Caco-2 (cell line): ENCODE results near the gene MYO10. TPM values are rescaled to one million over a fixed set of nuclear protein-coding genes. Genes with fewer than 3 reads are reported as not detected.

Experiments
- BruUV-seq: library from RNA; stranded (reverse); fragments of 400-500 nt; replicated peaks from 2 replicates; lab custom pipeline; 2021; lab: Mats Ljungman, UMichigan
- CTCF ChIA-PET: fragments of 300-600 bp; sonication (Branson Sonifier 250); formaldehyde crosslinking; loops from one replicate; lab custom pipeline; 2022; ENCODE audit warnings: antibody characterized with exemption; lab: Charles Lee
- POLR2A ChIA-PET: fragments of 300-600 bp; sonication (Branson Sonifier 250); formaldehyde crosslinking; loops from one replicate; lab custom pipeline; 2022; ENCODE audit warnings: antibody characterized with exemption; lab: Charles Lee
- DNase-seq, 2 experiments: peaks; one replicate each; pipeline versions ENCODE4 v3.0.0 to v3.0.0-alpha.2; 2020 to 2022
- H3K27me3 ChIP-seq: replicated peaks from 2 replicates; pipeline ENCODE4 v1.6.0; 2011; ENCODE audit warnings: low read length; ENCODE audit not compliant: control insufficient read depth, insufficient read depth
- H3K36me3 ChIP-seq: 2 replicates; pipeline ENCODE4 v1.5.1; 2011; ENCODE audit warnings: low read length; ENCODE audit not compliant: control insufficient read depth, insufficient read depth
- H3K4me1 ChIP-seq: fragments of 250-450 bp; sonication (Bioruptor Pico); 2 replicates; pipeline ENCODE4 v1.5.1; 2020; ENCODE audit warnings: mild to moderate bottlenecking
- H3K4me3 ChIP-seq: 2 replicates; pipeline ENCODE4 v1.5.1; 2011; ENCODE audit warnings: low read depth, mild to moderate bottlenecking, control low read depth, low read length
- H3K9me3 ChIP-seq: fragments of 250-450 bp; sonication (Bioruptor Pico); 2 replicates; pipeline ENCODE4 v1.5.1; 2020; ENCODE audit warnings: mild to moderate bottlenecking, moderate library complexity
- H3K27ac Mint-ChIP-seq: one replicate; pipeline ENCODE4 v1.8.0; 2022; ENCODE audit warnings: mixed read lengths; ENCODE audit not compliant: unreplicated experiment
- H3K27me3 Mint-ChIP-seq: one replicate; pipeline ENCODE4 v1.8.0; 2022; ENCODE audit warnings: mixed read lengths; ENCODE audit not compliant: insufficient read depth, unreplicated experiment
- H3K36me3 Mint-ChIP-seq: one replicate; pipeline ENCODE4 v1.8.0; 2022; ENCODE audit warnings: mild to moderate bottlenecking, mixed read lengths; ENCODE audit not compliant: insufficient read depth, unreplicated experiment
- H3K4me1 Mint-ChIP-seq: one replicate; pipeline ENCODE4 v1.8.0; 2022; ENCODE audit warnings: low read depth, mixed read lengths; ENCODE audit not compliant: unreplicated experiment
- H3K4me3 Mint-ChIP-seq: one replicate; pipeline ENCODE4 v1.8.0; 2022; ENCODE audit warnings: mild to moderate bottlenecking, moderate library complexity, mixed read lengths; ENCODE audit not compliant: unreplicated experiment
- H3K9me3 Mint-ChIP-seq: one replicate; pipeline ENCODE4 v1.8.0; 2022; ENCODE audit warnings: mixed read lengths; ENCODE audit not compliant: unreplicated experiment
- intact Hi-C: fragments of 100-400 bp; cut with micrococcal nuclease; formaldehyde crosslinking; loops from one replicate; pipeline ENCODE4 v1.10.0; 2022; ENCODE audit not compliant: unreplicated experiment
- total RNA-seq: library from RNA; stranded (reverse); gene quantifications from 2 replicates; pipeline ENCODE4 v1.2.3, GENCODE V29; 2022
- TF ChIP-seq, protein P1 (sequence below), 2 experiments: fragments of 200-600 bp in 1 of 2; IDR thresholded peaks; 1 replicate in 1 of 2; 2 replicates in 1 of 2; pipeline versions ENCODE4 v1.5.1 to v1.8.0; 2011 to 2022; ENCODE audit warnings: antibody characterized with exemption in 1 of 2, control low read depth in 1 of 2, inconsistent platforms in 1 of 2, low read depth in 1 of 2, low read length in 1 of 2, mild to moderate bottlenecking in 1 of 2, moderate library complexity in 1 of 2; ENCODE audit not compliant: insufficient read depth in 1 of 2, severe bottlenecking in 1 of 2, unreplicated experiment in 1 of 2

MYO10 gene
- total RNA-seq, 1 experiment from 2014 or later: 67.6 TPM

GRCh38 chr5:16937503-16938161 is 1.5 kb upstream of the MYO10 start:
- ChIA-PET POLR2A (interaction anchor here (0.6 to 0.7 kb wide), 2 partner anchors 150 to 240 kb away, joined by 5 to 10 read pairs; no protein-coding TSS in a partner anchor), CTCF (no interaction called here)
- no peaks in the 10 kb centered on the region for H3K36me3 ChIP-seq
- Mint-ChIP-seq H3K9me3 (no peaks in the 10 kb centered on the region), H3K27ac (peak overlapping the region; percentile 86), H3K4me3 (peak overlapping the region; percentile 90), H3K36me3 (peaks cover 19% of the 10 kb centered on the region), H3K4me1 (peaks cover 14% of the 10 kb centered on the region), H3K27me3 (no peaks in the 10 kb centered on the region)
- peak overlapping the region; percentile 68 for H3K4me3 ChIP-seq
- BruUV-seq: no TSS peak
- peaks cover 18% of the 10 kb centered on the region for H3K4me1 ChIP-seq
- H3K9me3 ChIP-seq: no peaks in the 10 kb centered on the region
- intact Hi-C loops: loop anchor here (5.0 kb wide), 2 partner anchors 60 to 140 kb away; no protein-coding TSS in a partner anchor
- no peaks in the 10 kb centered on the region for H3K27me3 ChIP-seq
- DNase-seq: no peak
- TF ChIP-seq, protein P1, sequence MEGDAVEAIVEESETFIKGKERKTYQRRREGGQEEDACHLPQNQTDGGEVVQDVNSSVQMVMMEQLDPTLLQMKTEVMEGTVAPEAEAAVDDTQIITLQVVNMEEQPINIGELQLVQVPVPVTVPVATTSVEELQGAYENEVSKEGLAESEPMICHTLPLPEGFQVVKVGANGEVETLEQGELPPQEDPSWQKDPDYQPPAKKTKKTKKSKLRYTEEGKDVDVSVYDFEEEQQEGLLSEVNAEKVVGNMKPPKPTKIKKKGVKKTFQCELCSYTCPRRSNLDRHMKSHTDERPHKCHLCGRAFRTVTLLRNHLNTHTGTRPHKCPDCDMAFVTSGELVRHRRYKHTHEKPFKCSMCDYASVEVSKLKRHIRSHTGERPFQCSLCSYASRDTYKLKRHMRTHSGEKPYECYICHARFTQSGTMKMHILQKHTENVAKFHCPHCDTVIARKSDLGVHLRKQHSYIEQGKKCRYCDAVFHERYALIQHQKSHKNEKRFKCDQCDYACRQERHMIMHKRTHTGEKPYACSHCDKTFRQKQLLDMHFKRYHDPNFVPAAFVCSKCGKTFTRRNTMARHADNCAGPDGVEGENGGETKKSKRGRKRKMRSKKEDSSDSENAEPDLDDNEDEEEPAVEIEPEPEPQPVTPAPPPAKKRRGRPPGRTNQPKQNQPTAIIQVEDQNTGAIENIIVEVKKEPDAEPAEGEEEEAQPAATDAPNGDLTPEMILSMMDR (IDR thresholded peaks at IDR 0.05; ENCODE audit: insufficient read depth in 1 of 2, low read depth in 1 of 2, low read length in 1 of 2, severe bottlenecking in 1 of 2, unreplicated experiment in 1 of 2): no peak

DNA sequence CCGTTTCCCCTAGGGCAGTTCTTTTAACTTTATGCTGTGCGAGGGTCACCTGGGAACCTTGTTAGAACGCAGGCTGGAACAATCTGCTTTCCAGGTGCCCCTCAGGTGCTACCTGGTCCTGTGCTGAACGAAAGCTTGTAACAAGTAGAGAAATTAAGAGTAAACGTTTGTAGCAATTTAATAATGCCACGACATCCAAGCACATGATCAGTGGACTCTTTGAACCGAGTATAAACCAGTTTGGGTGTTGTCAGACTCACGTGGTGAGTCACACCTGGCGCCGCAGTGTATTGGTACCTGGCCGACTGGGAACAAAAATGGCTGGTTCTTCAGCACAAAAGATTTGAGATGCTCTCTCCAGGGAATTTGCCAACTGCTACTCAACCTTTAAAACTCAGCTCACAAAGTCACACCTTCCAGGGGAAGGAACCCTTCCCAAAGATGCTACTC is 926 bp upstream of the MYO10 start:
- intact Hi-C loops: loop anchor here (1.0 to 5.0 kb wide), 5 partner anchors 28 to 232 kb away; no protein-coding TSS in a partner anchor
- H3K36me3 ChIP-seq: no peaks in the 10 kb centered on the region
- Mint-ChIP-seq H3K27ac (peak overlapping the region; percentile 86), H3K4me1 (peaks cover 20% of the 10 kb centered on the region), H3K36me3 (peaks cover 19% of the 10 kb centered on the region), H3K27me3 (no peaks in the 10 kb centered on the region), H3K9me3 (no peaks in the 10 kb centered on the region), H3K4me3 (peak overlapping the region; percentile 90)
- H3K9me3 ChIP-seq: no peaks in the 10 kb centered on the region
- peak in 1 of 2 experiments; percentile 59 for DNase-seq
- BruUV-seq: TSS peak; percentile 90
- no peaks in the 10 kb centered on the region for H3K27me3 ChIP-seq
- CTCF ChIA-PET: interaction anchor here (0.8 kb wide), 1 partner anchor 23 kb away, joined by 3 read pairs; no protein-coding TSS in a partner anchor
- peaks cover 24% of the 10 kb centered on the region for H3K4me1 ChIP-seq
- POLR2A ChIA-PET: interaction anchor here (0.6 to 1.5 kb wide), 4 partner anchors 56 to 241 kb away, joined by 5 to 10 read pairs (median 6); no protein-coding TSS in a partner anchor
- TF ChIP-seq, protein P1 (IDR thresholded peaks at IDR 0.05; ENCODE audit: insufficient read depth in 1 of 2, low read depth in 1 of 2, low read length in 1 of 2, severe bottlenecking in 1 of 2, unreplicated experiment in 1 of 2): no peak
- peak overlapping the region; percentile 68 for H3K4me3 ChIP-seq
